Thyroid gland (tissue), 4 donors: Measurements from ENCODE around the gene SH2D1B.

Experiments
- POLR2A ChIP-seq, 2 donors: fragments of 450-650 bp; IDR thresholded peaks; one replicate each; pipeline ENCODE4 v1.6.1; 2017; ENCODE audit warnings: antibody characterized with exemption in 2 of 2, mild to moderate bottlenecking in 2 of 2, moderate library complexity in 1 of 2
- TF ChIP-seq, protein P1 (sequence below), 6 experiments: fragments of 200-600 bp in 3 of 6; fragments of 450-650 bp in 3 of 6; sonication (generic) in 3 of 6; IDR thresholded peaks; one replicate each; pipeline ENCODE4 v1.5.1; 2016 to 2019; ENCODE audit warnings: antibody characterized with exemption in 6 of 6, mild to moderate bottlenecking in 2 of 6, inconsistent platforms in 1 of 6, moderate library complexity in 1 of 6

GRCh38 chr1:162430583-162430982, 18.6 kb upstream of the SH2D1B start:
- TF ChIP-seq, protein P1, sequence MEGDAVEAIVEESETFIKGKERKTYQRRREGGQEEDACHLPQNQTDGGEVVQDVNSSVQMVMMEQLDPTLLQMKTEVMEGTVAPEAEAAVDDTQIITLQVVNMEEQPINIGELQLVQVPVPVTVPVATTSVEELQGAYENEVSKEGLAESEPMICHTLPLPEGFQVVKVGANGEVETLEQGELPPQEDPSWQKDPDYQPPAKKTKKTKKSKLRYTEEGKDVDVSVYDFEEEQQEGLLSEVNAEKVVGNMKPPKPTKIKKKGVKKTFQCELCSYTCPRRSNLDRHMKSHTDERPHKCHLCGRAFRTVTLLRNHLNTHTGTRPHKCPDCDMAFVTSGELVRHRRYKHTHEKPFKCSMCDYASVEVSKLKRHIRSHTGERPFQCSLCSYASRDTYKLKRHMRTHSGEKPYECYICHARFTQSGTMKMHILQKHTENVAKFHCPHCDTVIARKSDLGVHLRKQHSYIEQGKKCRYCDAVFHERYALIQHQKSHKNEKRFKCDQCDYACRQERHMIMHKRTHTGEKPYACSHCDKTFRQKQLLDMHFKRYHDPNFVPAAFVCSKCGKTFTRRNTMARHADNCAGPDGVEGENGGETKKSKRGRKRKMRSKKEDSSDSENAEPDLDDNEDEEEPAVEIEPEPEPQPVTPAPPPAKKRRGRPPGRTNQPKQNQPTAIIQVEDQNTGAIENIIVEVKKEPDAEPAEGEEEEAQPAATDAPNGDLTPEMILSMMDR (IDR thresholded peaks at IDR 0.05), result no peak
- no peak for TF ChIP-seq POLR2A (IDR thresholded peaks at IDR 0.05)
